Hypothalamus (tissue), 51 donors: ENCODE data around the gene KCNQ1.

Experiments used
- DNase-seq, 51 donors: peaks; one replicate each; lab custom pipeline; 2025; lab: John Stamatoyannopoulos, UW

The KCNQ1 gene

DNA sequence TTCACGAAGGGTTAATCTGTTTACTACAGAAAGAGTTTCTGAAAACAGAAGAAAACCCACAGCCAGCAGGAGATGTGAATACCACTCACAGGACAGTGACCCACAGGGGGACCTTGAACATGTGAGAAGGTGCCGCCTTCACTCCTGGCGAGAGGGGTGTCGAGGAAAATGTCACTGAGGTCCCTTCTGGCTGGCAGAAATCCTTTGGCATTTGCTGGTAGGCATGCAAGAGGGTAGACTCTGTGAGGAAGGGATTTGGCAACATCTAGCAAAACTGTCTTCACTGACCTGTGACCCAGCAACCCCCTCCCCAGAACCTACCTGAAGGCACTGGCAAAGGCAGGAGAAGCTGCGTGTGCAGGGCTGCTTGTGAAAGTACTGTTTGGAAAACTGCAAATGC lies 8.6 kb downstream of the KCNQ1 start:
- DNase-seq = no peak

DNA sequence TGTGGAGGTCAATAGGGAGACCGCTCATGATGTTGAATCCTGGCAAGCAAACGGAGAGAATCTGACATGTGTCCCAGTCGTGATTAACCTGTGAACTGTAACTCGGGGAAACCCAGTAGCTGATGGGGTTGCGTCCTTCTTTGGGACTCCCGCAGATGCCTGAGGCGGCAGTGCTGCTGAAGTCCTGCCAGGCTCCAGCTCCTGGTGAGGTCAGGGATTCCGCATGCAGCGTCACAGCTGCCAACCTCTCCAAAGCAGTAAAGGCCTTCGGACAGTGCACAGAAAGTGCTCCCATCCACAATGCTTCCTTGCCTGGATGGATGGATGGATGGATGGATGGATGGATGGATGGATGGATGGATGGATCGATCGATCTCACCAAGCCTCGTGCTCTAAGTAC lies 13.5 kb downstream of the KCNQ1 start:
- no peak for DNase-seq

DNA sequence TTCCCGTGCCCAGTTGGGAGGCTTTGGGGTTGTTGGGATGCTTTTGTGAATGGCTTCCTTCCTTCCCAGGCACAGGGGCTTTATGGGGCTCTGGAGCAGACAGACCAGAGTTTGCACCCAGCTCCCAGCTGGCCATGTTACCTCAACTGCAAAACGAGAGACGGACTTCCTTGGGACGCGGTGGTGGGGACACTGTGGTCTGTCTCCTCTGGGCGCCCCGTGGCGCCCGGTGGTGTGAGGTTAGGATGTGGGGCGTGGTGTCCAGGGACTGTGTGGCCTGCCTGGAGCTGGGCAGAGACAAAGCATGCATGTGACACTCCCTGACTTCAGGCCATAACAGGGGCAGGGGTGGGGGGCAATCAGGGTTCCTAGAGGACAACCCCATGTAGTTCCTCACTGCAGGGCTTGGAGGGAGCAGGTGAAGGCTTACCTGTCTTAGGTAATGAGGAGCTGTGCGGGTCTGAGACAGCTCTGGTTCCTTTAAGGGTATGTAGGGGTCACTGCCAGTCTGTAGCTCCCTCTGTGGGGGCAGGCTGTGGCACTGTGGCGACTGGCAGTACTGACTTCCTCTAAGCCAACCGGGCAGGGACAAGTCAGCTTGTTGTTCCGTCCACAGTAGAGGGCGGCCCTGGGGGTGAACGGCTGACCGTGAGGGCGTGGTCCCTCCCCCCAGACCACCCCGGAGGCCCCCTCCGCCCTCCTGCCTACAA lies 14.4 kb downstream of the KCNQ1 start:
- DNase-seq = no peak

DNA sequence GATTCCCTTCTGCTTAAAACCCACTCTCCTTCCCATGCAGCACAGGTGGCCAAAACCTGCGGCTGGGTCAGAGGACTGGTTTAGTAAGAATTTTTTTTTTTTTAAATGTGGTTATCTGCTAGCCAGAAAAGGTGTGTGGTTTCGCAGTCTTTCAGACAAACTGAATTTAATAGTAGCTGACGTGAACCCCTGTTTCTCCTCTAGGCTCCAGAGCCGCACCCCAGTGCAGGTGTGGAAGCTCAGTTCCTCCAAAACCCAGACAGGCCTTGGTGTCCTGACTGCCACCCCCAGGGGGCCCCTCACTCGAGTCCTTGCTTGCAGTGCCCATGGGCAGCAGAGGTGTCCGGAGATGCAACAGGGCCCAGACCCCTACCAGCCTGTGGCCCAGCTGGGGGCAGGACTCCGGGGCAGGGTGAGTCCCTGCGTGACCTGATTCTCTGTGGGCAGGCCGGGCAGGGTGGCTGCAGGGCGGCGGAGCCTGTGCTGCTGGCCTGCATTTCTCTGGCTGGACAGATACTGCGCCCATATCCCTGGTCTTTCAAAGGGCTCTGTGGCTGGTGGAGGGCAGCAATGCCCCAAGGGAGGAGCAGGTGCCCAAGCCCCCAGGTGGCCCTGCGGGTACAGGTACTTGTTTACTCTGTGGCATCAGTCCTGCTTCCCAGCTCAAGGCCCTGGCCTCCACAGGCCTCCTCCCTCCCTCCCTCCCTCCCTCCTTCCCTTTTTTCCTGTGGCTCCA lies 15.2 kb downstream of the KCNQ1 start:
- DNase-seq = no peak

DNA sequence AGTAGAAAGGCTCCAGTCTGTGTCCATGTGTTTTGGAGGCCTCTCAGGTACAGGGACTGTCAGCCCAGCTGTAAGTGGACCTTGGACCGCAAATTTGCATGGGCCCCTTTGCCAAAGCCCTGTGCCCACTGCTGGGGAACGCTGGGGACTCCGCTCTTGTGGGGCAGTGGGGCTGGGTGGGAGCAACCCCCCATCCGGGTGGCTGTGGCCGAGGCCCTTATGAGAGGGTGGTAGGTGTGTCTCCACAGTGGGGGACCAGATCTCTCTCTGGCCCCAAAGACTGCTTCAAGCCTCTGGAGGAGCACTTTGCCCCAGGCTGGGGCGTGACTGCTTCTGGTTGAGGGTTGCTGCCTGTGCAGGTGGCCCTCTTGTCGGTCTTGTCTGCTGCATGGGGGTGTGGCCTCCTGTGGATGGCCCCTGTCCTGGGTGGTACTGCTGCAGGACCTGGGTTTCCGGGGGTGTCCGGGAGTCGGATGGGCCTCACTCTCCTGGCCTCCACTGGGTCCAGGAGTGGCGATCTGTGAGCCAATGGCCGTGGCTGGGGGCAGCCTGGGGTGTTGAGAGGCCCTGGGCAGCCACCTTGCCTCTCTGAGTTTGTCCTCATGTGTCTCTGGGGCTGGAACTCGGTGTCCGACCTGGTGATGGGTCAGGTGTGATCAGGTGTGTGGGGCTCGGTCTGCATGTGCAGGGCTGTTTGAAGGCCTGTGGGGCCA lies 15.9 kb downstream of the KCNQ1 start:
- DNase-seq = no peak

DNA sequence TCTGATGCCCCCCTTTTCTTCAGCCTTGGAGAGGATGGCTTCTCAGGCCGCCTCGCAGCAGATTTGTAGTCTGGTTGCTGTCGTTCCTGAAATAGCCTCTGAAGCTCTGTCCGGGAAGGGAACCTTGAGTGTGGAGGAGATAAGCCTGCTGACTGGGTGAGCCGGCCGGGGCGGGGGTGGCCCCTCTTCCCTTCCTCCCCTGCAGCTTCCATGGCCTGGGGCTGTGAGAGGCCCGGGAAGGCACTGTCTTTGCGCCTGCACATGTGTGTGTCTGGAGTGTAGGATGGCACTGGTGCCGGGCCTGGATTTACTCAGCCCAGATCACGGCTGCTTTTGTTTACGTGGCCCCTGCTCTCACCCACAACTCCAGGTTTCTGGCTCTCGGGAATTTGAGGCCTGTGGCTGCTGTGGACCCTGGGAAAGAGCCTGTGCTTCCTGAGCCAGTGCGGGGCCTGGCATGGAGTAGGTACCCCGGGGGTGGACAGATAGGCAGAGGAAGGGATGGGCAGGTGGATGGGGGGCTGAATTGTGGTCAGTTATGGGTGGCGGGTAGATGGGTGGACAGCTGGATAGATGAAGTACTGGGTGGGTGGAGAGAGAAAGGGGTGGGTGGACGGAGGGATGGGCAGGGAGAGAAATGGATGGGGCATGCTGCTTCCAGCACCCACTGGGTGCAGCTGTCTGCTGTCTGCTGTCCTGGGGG lies 16.6 kb downstream of the KCNQ1 start:
- DNase-seq = no peak

DNA sequence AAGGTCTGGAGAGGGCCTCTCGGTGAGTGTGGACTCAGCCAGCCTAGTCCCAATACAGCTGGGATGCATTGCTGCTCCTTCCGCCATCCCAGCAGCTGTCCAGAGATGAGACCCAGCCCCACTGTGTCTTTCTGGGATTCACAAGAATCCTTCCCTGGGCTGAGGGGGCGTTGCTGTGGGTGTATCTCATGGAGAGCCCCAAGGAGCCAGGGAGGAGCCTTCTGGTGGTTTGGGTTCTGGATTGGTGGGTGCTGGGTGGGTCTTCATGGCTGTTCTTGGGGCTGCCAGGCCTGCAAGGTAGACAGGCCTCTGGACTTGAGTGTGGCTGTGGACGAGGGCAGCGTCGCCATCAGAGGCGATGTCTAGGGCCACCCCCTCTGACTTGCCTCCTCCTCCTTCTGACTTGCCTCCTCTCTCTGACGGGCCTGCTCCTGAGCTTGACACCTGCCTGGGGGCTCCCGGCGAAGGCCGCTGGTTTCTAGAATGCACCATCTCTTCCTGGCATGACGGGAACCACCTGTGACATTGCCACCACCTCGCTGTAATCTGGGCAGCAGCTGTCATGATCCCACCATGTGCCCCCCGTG lies 17.2 kb downstream of the KCNQ1 start:
- no peak for DNase-seq

DNA sequence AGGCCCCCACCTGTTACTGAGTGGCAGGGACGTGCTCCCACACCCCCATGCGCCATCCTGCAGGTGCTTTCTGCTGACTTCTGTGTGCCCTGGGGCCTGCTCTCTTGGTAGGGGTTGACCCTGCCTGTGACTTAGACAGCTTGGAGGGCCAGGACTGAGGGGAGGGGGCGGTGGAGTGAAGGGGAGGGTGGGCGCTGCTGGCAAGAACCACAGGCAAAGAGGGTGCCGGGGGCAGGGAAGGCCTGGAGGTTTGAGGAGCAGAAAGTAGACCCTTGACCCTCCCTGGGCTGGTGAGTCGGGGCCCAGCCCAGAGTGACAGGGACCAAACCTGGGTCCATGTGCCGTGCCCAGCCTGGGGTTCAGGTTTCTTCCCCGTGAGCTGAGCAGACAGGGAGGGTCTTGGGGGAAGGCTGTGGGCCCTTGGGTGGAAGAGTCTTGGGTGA lies 17.8 kb downstream of the KCNQ1 start:
- DNase-seq = no peak

DNA sequence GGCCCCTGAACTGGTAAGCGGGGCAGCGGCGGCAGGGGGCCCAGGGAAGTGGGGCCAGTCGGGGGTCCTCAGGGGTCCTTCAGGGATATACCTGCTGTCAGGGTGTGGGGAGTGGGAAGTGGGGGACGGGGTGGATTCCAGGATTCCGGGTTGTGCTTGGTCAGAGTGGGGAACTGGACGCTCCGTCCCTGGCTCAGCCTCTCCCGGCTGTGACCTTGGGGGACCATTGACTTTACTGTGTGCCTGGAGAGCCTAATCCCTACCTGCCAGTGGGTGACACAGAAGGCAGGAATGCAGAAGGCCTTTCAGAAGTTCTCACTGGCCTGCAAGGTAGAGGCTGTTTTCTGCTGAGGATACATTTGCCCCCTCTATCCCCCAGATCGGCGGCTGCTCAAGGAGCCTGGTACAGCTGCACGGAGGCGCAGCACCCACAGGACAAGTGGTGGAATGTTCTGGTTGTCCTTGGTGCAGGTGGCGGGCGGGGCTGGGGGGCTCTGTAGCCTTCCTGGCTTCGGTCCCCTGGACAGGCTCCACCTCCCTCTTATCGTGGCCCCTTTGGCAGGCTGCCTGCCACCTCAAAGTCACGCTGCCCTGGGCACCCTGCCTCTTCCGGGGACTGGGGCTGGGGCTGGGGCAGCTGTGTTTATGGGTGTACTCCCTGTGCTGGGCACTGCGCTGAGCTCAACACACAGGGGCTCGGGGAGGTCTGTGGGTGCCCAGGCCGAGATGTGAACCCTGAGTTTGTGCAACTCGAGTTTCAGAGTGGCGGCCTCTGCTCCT lies 18.4 kb downstream of the KCNQ1 start:
- no peak for DNase-seq

DNA sequence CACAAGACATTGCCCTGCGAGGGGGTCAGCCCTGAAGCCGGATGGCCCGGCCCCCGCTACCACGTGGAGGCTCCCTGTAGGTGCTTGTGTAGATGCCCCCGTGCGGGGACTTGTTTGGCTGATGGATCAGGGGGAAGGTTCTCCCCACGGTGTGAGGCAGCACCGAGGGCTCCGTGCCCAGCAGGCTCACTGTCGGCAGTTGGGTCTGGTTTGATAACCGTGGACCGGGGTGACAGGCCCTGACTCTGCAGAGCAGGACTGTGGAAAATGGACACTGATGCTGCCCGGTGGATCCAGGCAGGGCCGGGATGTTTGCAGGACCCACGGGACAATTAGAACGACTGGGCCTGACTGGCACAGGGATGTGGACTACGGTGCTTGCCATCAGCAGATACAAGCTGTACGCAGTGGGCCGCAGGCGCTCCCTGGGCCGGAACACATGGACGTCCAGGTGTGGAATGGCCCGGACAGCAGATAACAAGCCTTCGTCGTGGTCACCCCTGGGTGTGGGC lies 19.0 kb downstream of the KCNQ1 start:
- DNase-seq = no peak

DNA sequence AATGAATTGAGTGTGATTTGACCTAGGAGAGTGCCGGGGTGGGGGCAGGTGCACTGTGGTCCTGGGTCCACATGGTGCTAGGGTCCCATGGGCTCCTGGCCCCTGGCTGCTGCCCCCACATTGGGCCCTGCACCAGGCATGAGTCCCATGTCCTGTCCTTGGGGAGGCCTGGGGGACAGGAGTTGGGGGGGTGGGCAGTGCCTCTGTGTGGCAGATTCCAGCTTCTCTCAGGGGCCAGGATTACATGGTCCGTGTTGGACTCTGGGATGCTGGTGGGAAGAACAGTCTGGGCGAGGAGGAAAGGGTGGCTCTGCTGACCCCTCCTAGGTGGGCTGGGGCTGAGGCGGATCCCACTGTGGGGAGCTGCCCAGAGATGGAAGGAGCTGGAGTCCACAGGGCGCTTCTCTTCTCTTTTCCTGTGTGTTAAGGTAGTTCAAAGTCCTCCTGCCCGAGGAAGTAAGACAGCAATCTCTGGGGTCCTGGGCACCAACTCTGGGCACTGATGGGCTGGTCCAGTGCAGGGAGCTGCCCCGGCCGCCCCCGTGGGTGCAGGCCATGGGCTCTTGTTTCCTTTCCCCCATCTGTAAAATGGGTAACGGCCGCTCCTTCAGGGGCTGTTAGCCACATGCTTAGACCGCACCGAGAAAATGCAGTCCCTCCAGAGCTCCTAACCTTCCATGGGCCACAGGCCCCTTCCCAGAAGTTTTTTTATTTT lies 19.8 kb downstream of the KCNQ1 start:
- no peak for DNase-seq

DNA sequence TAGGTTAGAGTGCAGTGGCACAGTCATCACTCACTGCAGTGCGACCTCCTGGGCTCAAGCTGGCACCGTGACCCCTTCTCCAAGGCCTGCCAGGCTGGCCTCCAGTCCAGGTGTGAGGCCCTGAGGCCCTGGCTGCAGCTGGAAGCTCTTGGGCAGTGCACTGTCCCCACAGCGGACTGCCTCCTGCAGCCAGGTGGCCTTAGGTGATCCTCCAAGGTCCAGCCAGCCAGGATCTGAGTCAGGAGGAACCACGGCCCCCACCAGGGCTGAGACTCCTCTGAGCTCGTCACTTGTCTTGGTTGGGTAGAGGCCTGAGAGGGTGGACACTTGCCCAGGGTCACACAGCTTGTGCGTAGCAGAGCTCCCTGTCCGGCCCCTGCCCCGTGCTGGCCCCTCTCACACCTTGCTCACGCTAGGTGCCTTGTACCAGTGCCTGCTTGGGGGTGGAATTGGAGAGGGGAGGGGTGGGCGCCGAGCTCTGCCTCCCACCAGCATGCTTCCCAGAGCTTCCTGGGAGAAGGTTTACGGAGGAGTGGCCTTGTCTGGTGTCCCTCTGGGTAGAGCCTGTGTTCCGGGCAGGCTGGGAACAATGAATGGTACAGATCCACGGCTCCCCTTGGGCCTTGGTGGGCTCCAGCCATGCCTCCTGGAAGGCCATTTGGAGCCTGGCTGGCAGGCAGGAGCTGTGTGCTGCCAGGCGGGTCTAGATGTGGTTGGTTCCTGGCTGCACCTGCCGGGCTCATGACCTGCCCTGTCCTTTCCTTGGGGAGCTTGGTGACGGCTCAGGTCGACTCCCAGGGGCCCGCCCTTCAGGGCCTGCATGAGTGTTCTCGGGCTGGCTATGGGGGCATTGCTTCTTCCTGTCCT lies 20.6 kb downstream of the KCNQ1 start:
- DNase-seq = no peak

DNA sequence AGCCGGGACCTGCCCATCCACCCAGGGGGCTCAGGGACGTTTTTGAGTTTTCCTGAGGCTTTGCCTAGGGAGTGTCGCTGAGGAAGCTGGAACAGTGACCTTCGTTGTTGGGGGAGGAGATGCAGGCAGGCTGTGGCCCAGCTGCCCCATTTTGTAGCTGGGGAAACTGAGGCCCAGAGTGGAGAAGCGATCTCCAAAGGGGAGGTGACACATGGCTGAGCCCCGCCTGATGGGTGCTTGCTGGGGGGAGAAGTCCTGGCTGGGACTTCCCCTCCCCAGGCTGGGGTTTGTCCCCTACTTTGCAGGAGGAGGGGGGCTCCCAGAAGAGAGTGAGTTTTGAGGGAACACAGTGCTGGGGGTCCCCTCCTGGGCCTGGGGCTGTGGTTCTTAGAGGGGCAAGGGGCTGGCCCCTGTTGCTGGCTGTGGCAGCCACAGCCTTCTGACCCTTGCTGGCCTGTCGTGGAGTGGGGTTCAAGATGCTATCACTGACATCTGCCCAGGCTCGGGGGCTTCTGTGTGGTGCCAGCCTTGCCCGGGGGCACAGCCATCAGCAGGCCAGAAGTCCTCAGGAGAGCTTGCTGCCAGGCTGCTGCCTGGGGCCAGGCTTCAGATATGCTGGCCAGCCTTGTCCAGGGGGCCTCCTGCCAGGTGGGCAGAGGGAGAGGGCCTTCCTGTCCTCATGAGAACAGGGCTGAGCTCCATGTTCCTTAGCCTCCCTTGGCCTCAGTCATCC lies 21.4 kb downstream of the KCNQ1 start:
- DNase-seq = no peak

DNA sequence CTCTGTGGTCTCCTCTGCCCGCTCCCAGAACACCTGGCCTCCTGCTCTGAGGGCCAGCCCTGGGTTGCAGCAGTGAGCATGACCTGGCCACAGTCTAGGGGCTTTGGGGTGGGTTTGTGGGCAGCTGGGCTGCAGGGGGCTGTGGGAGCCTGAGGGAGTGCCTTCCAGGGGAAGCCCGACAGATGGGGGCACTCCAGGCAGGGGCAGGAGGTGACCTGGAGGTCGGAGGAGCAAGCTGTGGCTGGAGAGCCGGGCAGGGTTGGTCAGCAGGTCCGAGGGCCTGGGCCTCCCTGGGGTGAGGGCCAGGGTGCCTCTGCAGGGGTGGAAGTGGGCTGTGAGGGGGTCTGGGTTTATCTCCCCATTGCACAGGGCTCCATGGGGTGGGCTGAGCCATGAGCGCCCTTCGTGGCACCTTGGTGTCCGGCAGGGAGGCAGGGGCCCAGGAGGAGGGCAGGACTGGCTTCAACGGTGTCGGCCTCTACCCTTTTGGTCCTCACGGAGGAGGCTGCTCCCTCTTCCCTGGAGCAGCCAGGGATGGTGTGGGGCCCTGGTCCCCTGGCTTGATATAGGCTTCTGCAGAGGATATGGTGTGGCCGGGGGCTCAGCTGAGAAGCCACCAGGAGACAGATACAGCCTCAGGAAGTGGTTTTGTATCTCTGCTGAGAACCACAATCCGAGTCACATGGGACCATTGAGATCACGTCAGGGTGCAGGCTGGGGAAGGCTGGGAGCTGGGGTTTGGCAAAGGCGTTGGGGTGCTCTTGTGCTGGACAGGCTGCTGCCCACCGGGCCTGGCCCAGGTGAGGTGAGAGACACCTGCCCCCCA lies 22.3 kb downstream of the KCNQ1 start:
- DNase-seq = peak in 1 of 51 donors; percentile 2

DNA sequence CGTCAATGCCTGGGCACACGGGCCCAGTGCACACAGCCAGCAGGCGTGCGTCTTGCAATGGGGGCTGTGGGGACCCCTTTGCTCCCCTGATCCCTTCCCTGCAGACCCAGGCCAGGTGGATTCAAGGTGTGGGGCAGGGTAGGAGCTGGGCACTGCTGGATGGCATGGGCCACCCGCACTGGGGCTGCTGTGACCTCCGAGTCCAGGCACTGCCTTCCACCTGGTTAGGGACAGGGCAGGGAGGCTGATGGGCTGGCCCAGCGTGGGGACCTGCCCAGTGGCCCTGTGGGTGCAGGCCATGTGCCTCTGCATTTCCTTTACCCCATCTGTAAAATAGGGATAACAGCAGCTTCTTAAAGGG lies 22.9 kb downstream of the KCNQ1 start:
- no peak for DNase-seq
